Glomerular endothelial cell (primary cell): ENCODE data around the gene DHRS4. TPM values are rescaled to one million over a fixed set of nuclear protein-coding genes. Genes with fewer than 3 reads are reported as not detected.
A peak's percentile ranks its signal among the peaks of the same experiment; 100 is the strongest.
"Not testable (repeated sequence)": the region's sequence is repeated elsewhere in the genome, so short reads cannot be mapped to it uniquely, and the experiment has no call there.

Experiments
- DNase-seq: peaks from one replicate; pipeline ENCODE4 v3.0.0-alpha.2; 2011; ENCODE audit warnings: low read depth, low spot score; ENCODE audit errors: extremely low read depth
- total RNA-seq: library from RNA; depleted of rRNA; stranded (reverse); fragments of >200 nt; gene quantifications from 2 replicates; pipeline ENCODE4 v1.2.3, GENCODE V29; 2015

The DHRS4 gene
- total RNA-seq, 1 donor from 2014 or later = 24.2 TPM

GRCh38 chr14:23981951-23982813, 28.6 kb downstream of the DHRS4 start:
- not testable (repeated sequence) for DNase-seq

DNA sequence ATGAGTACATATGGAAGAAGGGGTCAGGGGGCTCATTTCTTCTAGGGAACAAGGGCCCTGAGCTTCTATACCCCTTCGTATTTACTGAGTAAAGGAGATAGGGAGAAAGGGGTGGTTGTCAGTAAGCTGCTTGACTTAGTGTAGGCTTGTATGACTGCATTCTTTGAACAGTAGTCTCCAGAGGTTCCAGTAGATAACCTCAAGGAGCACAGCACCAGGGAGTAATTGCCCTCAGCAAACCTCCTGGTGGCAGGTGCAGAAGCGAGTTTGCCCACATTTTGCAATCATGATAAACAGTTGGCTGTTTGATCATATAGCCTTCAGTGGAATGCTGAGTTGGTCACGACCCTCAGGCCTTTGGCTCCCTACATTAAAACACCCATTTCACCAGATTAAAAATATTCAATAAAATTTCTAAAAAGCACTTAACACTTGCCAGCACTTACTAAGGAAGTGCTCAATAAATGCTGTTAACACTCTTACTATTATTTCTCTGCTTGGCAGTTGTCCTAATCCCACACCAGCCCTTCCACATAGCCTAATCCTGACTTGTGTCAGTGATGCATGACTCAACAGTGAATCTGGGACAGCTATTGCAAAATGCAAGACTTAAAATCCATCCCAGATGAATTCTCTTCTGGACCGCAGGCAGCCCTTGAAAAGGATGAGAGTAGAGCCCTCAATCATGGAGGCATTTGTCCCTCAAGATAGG, 31.5 kb downstream of the DHRS4 start:
- DNase-seq = no peak

DNA sequence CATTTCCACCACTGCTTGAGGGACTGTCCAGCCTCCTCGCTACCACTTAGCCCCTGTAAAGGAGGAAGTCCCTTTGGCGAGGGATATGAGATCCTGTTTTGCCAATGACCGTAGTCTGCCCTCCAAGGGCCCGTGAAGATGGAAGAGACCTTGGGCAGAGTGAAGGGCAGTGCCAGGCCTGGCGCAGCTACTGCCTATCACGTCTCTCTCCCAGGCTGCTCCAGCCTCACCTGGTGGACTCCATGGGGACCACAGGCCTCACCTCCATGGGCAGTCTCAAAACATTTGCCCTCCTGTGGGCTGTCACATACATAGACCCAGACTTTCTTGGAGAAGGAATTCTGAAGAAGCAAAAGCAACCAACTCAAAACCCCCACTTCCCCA, 34.6 kb downstream of the DHRS4 start:
- DNase-seq = not testable (repeated sequence)

GRCh38 chr14:23988607-23989363, 35.2 kb downstream of the DHRS4 start, which contains the start of gene DHRS4L2:
TSS of gene DHRS4L2 (plus strand) at chr14:23988929. CDS start at chr14:23988948, 19 bp downstream.
- not testable (repeated sequence) for DNase-seq

DNA sequence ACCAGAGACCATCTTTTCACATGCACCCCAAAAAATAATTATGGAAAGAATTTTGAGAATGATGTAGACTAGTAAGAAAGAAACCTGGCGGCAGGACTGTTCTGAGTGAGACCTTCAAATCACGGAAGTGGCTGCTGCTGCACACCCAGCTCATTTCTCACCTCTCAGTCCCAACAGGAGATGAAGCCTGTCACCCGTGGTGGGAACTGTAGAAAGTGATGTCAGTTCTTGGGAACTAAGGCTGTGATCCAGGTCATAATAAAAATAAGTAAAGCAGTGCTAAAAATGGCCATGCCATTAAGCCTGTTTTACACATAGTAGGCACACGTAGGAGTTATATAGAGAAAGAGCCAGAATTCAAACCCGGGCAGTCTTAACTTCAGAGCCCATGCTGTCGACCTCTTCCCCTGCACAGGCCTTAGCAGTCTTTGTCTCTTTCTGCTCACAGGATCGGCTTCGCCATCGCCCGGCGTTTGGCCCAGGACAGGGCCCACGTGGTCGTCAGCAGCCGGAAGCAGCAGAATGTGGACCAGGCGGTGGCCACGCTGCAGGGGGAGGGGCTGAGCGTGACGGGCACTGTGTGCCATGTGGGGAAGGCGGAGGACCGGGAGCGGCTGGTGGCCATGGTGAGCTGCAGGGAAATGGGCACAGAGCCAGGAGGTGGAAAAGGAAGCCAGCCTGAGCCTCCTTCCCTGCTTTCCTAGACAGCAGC, 36.3 kb downstream of the DHRS4 start:
- DNase-seq = not testable (repeated sequence)

DNA sequence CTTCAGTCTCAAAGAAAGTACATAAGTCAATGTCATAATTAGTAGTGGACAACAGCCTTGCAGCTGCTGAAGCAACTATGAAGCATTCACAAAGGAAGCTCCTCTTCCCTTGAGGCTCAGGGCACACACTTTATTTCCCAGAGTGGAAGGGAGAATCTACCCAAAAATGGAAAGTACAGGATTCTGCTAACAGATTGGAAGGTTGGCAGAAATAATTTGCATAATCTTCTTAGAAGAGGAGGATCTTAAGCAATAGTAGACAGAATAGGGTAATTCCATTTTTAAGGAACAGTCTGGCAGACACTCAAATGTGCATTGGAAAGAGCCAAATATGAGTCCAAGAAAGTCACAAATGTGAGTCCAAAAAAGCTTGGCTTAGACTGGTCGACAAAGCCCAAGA, 37.4 kb downstream of the DHRS4 start:
- not testable (repeated sequence) for DNase-seq

DNA sequence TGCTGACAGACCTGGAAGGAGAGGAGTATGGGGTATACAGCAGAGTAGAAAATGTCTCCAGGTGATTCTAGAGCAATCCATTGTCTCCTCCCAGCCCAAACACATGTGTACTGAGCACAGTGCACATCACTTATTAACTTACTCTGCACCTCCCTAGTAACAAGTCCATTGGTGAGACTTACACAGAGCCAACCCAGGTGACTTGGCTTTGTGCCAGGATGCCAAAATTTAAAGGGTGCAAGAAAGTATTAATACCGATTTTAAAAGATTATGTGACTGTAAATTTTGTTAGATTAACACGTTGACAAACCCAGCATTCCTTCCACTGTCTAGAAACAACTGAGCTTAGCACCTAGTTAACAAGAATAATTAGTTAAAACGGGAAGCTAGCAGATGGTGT, 39.5 kb downstream of the DHRS4 start:
- DNase-seq = not testable (repeated sequence)

- not testable (repeated sequence) for DNase-seq
Observed at GRCh38 chr14:23996009-23996408, 42.4 kb downstream of the DHRS4 start.

DNA sequence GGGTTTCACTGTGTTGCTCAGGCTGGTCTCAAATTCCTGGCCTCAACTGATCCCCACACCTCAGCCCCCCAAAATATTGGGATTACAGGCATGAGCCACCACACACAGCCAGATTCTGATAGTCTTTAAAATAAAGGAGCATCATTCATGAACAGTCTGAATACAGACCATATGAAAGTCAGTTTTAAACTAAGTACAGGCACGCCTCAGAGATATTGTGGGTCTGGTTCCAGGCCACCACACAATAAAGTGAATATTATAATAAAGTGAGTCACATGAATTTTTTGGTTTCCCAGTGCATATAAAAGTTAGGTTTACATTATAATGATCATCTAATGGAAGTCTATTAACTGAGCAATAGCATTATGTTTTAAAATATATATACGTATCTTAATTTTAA, 43.3 kb downstream of the DHRS4 start:
- not testable (repeated sequence) for DNase-seq

DNA sequence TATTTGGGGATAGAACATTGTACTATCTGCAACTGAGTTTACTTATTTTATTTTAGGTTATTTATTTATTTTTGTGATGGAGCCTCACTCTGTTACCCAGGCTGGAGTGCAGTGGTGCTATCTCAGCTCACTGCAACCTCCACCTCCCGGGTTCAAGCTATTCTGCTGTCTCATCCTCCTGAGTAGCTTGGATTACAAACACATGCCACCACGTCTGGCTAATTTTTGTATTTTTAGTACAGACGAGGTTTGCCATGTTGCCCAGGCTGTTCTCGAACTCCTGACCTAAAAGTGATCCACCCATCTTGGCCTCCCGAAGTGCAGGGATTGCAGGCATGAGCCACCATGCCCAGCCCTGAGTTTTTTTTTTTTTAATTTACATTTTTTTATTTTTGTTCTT, 46.1 kb downstream of the DHRS4 start:
- DNase-seq = not testable (repeated sequence)

DNA sequence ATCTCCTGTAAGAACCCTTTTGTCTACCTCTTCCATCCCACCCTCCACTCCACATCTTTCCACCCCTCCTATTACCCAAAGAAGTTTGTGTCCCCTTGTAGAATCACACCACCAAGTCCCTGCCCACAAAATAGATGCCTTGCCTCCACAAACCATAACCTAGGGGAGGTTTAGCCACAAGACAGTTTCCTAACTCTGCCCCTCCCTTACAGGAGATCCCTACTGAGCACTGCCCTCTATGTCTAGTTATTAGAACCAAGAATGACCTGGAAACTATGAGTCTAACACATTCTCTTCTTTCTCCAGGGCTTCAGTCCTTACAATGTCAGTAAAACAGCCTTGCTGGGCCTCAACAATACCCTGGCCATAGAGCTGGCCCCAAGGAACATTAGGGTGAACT, 47.5 kb downstream of the DHRS4 start:
- not testable (repeated sequence) for DNase-seq

- not testable (repeated sequence) for DNase-seq
Observed at GRCh38 chr14:24001679-24002078, 48.1 kb downstream of the DHRS4 start.

- DNase-seq = not testable (repeated sequence)
Observed at GRCh38 chr14:24006471-24006816, 52.9 kb downstream of the DHRS4 start.

GRCh38 chr14:24006817-24007652, 53.5 kb downstream of the DHRS4 start:
- not testable (repeated sequence) for DNase-seq

DNA sequence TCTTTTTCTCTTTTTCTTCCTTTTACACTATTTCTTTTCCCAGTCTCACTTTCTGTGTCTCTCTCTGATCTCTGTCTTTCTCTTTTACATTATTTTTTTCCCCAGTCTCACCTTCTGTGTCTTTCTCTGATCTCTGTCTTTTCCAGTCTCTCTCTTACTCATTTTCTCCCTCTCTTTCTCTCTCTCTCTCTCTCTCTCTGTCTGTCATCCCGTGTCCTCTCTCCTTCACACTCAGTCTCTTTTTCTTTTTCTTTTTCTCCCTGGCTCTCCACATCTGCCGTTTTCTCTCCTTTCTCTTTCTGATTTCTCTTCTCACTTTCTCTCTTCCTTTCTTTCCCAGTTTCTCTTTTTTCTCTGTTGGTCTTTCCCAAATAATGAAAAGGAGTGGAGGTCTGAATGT, 57.5 kb downstream of the DHRS4 start:
- DNase-seq = no peak

GRCh38 chr14:24012726-24013273, 59.2 kb downstream of the DHRS4 start:
- not testable (repeated sequence) for DNase-seq

DNA sequence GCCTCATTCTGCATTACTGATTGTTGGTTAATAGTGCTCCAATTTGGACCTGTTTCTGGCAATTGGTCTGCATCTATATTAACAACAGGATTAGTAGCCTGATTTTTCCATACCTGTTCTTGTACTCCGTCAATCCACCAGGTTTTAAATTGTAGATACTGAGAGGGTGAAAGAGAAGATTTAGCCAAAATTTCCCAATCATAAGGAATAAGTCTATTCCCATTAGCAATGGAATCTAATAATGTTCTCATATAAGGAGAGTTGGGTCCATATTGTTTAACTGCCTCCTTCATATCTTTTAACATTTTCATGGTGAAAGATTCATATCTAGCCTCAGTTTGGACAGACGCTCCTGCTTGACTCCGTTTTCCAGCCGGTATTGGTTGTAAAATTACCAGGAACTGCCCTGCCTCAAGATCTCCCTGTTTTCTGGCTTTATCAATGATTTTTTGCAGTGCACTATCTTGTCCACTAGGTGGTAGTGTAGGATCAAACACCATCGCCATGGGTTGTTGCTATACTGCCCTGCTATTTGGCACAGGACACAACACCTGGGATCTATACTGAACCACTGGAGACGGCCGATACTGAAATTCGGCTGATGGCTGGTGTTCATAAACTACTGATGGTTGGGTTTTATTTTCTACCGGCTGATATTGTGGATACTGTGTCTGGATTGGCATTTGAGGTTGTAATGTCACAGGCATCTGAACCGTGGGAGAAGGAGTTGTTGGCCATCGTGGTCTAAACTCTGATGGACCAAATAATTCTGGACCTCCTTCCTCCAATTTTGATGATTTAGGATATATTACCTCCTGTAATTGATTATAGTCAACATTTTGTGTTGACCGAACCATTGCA, 60.3 kb downstream of the DHRS4 start:
- peak; percentile 54 for DNase-seq

DNA sequence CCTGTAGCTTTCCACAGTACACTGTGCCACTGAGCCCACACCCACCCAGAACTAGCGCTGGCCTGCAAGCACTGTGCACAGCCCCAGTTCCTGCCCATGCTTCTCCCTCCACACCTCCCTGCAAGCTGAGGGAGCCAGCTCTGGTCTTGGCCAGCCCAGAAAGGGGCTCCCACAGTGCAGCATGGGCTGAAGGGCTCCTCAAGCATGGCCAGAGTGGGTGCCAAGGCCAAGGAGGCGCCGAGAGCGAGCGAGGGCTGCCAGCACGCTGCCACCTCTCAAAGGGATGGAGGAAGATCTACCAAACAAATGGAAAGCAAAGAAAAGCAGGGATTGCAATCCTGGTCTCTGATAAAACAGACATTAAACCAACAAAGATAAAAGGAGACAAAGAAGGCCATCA, 62.2 kb downstream of the DHRS4 start:
- DNase-seq = not testable (repeated sequence)
